Measurements from ENCODE around the gene TPO. TPM values are rescaled to one million over a fixed set of nuclear protein-coding genes. Genes with fewer than 3 reads are reported as not detected.
"Not testable (repeated sequence)": the region's sequence is repeated elsewhere in the genome, so short reads cannot be mapped to it uniquely, and the experiment has no call there.

Gene TPO
- not detected for polyA plus RNA-seq

DNA sequence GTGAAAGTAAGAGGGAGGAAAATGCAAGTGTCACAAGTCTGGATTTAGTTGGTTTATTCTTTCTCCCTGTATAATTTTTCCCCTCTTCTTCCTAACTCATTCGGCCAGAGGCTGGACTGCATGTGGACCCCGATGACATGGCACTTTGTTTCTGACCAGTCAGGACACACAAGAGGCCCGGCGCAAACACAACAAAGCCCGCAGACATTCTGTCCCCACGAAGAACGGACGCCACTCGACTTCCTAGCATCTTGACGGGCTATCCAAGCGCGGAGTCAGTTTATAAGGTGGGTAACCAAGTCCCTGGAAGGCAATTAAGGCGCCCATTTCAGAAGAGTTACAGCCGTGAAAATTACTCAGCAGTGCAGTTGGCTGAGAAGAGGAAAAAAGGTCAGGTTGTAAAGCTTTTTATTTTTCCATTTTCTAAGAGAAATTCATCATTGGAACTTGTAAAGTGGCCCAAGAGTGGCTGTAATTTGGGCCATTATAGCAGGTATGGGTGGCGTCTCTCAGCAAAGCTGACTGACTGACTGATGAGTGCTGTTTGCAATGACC lies at the start of gene TPO:
TSS of gene TPO (plus strand) at position 308 of the 555 bp plus-strand sequence. CDS start 946 bp downstream, outside the sequence.
- Mint-ChIP-seq H3K36me3 (no peaks in the 10 kb centered on the region), H3K4me1 (no peaks in the 10 kb centered on the region), H3K4me3 (no peak within 1 kb of the TSS), H3K27ac (no peak within 1 kb of the TSS), H3K9me3 (peaks cover 0 to 2% (median 0%) of the 10 kb centered on the region in 6 donors), H3K27me3 (ENCODE audit: low read depth in 3 of 3) (peaks cover 0 to 6% (median 2%) of the 10 kb centered on the region in 3 donors)
- DNase-seq, result no peak

DNA sequence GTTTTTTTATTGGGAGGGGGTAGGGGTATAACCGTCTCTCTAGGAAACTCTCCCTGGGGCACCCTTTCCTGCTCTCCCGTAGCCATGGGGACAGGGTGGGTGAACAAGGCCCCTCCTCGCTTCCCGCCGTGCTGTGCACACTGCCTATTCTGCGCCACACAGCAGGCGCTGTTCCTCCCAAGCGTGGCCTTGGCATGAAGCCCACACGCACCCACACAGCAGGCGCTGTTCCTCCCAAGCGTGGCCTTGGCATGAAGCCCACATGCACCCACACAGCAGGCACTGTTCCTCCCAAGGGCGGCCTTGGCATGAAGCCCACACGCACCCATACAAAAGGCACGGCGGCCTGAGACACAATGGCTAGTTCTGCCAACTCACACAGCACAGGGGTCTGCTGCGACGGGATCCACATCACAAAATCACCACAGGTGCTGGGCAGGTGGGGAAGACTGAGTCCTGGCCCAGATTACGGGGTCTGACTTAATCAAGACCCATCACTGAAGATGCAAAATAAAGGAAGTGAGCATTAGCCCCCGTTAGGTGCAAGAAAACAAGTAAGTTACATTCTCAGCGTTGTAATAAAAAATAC lies 46.6 kb upstream of the TPO start:
- Mint-ChIP-seq H3K4me1 (no peaks in the 10 kb centered on the region), H3K27me3 (ENCODE audit: low read depth in 3 of 3) (peaks cover 0 to 5% (median 2%) of the 10 kb centered on the region in 3 donors), H3K9me3 (no peaks in the 10 kb centered on the region), H3K27ac (no peak overlapping the region), H3K36me3 (no peaks in the 10 kb centered on the region), H3K4me3 (no peak overlapping the region)
- no peak for DNase-seq

GRCh38 chr2:1367601-1368000 lies 45.7 kb upstream of the TPO start:
- Mint-ChIP-seq H3K27ac (no peak overlapping the region), H3K27me3 (ENCODE audit: low read depth in 3 of 3) (peaks cover 0 to 7% (median 2%) of the 10 kb centered on the region in 3 donors), H3K9me3 (no peaks in the 10 kb centered on the region), H3K4me1 (no peaks in the 10 kb centered on the region), H3K4me3 (no peak overlapping the region), H3K36me3 (no peaks in the 10 kb centered on the region)
- no peak for DNase-seq

DNA sequence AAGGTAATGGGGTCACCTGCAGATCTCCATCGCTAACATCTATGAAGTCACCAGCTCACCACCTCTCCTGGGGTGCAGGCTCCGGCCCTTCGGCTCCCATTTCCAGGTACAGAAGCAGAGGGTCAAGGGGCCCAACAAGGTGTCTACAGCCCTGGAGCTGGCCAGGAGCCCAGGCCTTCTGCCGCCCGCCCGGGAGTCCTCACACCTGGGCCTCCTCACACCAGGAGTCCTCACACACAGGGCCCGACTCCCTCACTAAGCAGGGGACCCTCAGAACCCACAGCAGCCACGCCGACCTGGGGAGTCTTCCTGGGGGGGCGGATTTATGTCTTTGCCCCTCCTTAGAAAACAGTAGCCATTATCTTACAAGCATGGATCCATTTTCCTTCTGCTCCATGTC lies 43.4 kb upstream of the TPO start:
- H3K4me1 Mint-ChIP-seq, result no peaks in the 10 kb centered on the region
- H3K4me3 Mint-ChIP-seq, result no peak overlapping the region
- H3K9me3 Mint-ChIP-seq, result no peaks in the 10 kb centered on the region
- no peak for DNase-seq
- peaks cover 0 to 7% (median 1%) of the 10 kb centered on the region in 3 donors for H3K27me3 Mint-ChIP-seq (ENCODE audit: low read depth in 3 of 3)
- no peaks in the 10 kb centered on the region for H3K36me3 Mint-ChIP-seq
- H3K27ac Mint-ChIP-seq, result no peak overlapping the region

DNA sequence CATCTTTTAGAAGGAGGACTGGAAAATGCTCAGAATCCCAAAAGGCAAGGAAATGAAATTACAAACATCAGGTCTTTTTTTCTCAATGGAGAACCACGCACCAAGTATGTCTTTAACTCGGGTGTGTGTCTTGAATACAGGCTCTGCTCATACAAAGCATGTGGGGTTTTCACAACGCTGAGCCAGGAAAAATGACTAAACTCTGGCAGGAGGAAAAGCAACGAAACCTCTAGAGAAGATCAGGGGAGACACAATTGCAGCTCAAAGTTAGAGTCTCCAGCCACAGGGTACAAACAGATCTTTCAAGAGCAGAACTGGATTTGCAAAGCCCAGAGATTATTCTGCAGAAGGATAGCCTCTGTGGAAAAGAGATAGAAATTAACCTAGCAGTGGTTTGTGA lies 42.8 kb upstream of the TPO start:
- Mint-ChIP-seq H3K27ac (no peak overlapping the region), H3K4me1 (no peaks in the 10 kb centered on the region), H3K9me3 (no peaks in the 10 kb centered on the region), H3K36me3 (no peaks in the 10 kb centered on the region), H3K27me3 (ENCODE audit: low read depth in 3 of 3) (peaks cover 1 to 5% (median 1%) of the 10 kb centered on the region in 3 donors), H3K4me3 (no peak overlapping the region)
- DNase-seq, result no peak

- Mint-ChIP-seq H3K4me3 (no peak overlapping the region), H3K9me3 (no peaks in the 10 kb centered on the region), H3K27me3 (ENCODE audit: low read depth in 3 of 3) (peaks cover 1 to 4% (median 3%) of the 10 kb centered on the region in 3 donors), H3K36me3 (no peaks in the 10 kb centered on the region), H3K4me1 (no peaks in the 10 kb centered on the region), H3K27ac (no peak overlapping the region)
- DNase-seq, result no peak
Observed at GRCh38 chr2:1371082-1371481, 42.2 kb upstream of the TPO start.

DNA sequence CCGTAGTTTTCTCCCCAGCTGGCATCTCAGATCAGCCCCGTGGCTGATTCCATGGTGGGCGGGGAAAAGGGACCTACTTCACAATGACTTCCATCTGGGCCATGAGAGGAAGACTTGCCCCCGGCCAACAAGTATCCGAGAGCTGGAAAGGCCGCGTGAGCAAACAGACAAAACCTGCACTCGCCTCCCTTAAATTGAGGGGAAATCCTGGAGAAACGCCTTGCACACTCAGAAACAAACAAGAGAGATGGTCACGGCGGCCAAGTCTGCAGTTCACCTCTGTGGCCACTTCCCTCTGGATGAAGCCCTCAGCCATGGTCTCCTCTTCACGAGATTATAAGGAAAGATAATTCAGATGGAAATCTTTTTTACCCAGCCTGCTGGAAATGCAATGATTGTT lies 39.4 kb upstream of the TPO start:
- no peak overlapping the region for H3K27ac Mint-ChIP-seq
- DNase-seq, result no peak
- H3K4me1 Mint-ChIP-seq, result no peaks in the 10 kb centered on the region
- H3K27me3 Mint-ChIP-seq (ENCODE audit: low read depth in 3 of 3), result peaks cover 1 to 3% (median 2%) of the 10 kb centered on the region in 3 donors
- H3K9me3 Mint-ChIP-seq, result no peaks in the 10 kb centered on the region
- H3K4me3 Mint-ChIP-seq, result no peak overlapping the region
- no peaks in the 10 kb centered on the region for H3K36me3 Mint-ChIP-seq

DNA sequence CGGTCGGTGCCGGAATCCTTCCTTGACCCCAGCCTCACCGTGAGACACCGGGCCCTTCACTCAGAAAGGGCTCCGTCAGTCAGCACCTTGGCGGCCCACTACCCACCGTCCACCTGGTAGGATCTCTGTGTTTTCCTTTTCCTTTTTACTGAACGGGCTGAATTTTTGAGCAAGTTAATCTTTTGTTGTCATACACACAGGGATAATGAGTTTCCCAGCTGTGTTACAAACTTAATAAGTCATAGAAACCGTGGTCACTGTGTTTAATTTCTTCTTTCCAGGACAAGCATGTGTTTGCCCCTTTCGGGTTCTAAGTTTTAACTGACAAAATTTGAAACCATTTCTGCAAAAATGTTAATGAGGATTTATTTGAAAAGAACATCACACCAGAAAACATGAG lies 39.0 kb upstream of the TPO start:
- H3K27me3 Mint-ChIP-seq (ENCODE audit: low read depth in 3 of 3), result peaks cover 2 to 4% (median 3%) of the 10 kb centered on the region in 3 donors
- H3K9me3 Mint-ChIP-seq, result no peaks in the 10 kb centered on the region
- no peaks in the 10 kb centered on the region for H3K36me3 Mint-ChIP-seq
- no peak for DNase-seq
- no peak overlapping the region for H3K4me3 Mint-ChIP-seq
- H3K4me1 Mint-ChIP-seq, result no peaks in the 10 kb centered on the region
- H3K27ac Mint-ChIP-seq, result no peak overlapping the region

GRCh38 chr2:1375794-1376193 lies 37.5 kb upstream of the TPO start:
- no peaks in the 10 kb centered on the region for H3K4me1 Mint-ChIP-seq
- no peaks in the 10 kb centered on the region for H3K9me3 Mint-ChIP-seq
- H3K27ac Mint-ChIP-seq, result no peak overlapping the region
- no peaks in the 10 kb centered on the region for H3K36me3 Mint-ChIP-seq
- peaks cover 3 to 4% (median 3%) of the 10 kb centered on the region in 3 donors for H3K27me3 Mint-ChIP-seq (ENCODE audit: low read depth in 3 of 3)
- H3K4me3 Mint-ChIP-seq, result no peak overlapping the region
- DNase-seq, result no peak

DNA sequence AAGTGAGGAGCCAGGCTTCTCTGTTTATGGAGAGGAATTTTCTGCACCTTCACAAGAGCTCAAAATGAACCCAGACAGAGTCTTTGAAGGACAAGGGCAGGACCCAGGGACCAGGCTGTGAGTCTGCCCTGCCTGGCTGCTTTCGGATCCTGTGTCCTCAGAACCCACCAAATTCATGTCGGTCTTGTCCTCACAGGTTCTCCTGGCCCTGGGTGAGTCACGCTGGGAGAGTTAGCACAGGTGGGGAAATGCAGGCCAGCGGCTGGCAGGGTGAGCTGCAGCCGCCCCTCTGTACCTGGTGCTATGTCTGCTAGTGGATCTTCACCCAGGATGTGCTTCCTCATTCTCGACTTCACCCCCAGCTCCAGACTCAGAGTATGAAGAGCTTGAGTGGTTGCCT lies 35.8 kb upstream of the TPO start:
- H3K4me3 Mint-ChIP-seq, result no peak overlapping the region
- H3K4me1 Mint-ChIP-seq, result no peaks in the 10 kb centered on the region
- DNase-seq, result no peak
- no peak overlapping the region for H3K27ac Mint-ChIP-seq
- peaks cover 2 to 4% (median 3%) of the 10 kb centered on the region in 3 donors for H3K27me3 Mint-ChIP-seq (ENCODE audit: low read depth in 3 of 3)
- H3K9me3 Mint-ChIP-seq, result no peaks in the 10 kb centered on the region
- no peaks in the 10 kb centered on the region for H3K36me3 Mint-ChIP-seq

DNA sequence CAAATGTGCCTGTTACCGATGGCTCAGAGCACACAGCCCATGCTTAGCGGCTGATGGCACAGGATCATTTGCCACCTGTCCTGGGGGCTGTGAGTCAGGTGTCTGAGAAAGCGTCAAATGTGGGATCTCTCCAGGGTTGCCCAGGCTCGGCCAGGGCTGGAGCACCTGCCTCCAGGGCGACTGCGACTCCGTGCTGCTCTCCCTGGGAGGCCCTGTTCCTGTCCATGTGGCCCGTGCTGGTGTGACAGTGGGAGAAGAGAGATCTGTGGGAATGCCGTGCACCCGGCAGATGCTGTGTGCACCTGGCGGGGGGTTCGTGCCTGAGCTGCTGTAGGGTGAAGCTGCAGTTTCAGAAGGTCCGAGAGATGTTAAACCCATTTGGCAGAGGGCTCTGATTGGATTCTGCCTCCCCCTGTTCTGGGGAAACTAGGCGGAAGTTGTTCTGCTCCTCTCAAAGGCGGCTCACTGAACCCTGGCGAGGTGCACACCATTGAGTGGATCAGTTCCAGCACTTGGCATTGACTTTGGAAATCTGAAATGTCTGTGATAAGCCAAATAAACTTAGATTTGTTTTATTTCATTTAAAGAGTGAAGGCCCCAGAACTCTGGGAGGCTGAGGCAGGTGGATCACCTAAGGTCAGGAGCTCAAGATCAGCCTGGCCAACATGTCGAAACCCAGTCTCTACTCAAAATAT lies 34.7 kb upstream of the TPO start:
- H3K27me3 Mint-ChIP-seq (ENCODE audit: low read depth in 3 of 3), result peaks cover 2 to 4% (median 3%) of the 10 kb centered on the region in 3 donors
- no peaks in the 10 kb centered on the region for H3K9me3 Mint-ChIP-seq
- DNase-seq, result no peak
- H3K27ac Mint-ChIP-seq, result no peak overlapping the region
- H3K4me3 Mint-ChIP-seq, result no peak overlapping the region
- H3K4me1 Mint-ChIP-seq, result no peaks in the 10 kb centered on the region
- H3K36me3 Mint-ChIP-seq, result no peaks in the 10 kb centered on the region

DNA sequence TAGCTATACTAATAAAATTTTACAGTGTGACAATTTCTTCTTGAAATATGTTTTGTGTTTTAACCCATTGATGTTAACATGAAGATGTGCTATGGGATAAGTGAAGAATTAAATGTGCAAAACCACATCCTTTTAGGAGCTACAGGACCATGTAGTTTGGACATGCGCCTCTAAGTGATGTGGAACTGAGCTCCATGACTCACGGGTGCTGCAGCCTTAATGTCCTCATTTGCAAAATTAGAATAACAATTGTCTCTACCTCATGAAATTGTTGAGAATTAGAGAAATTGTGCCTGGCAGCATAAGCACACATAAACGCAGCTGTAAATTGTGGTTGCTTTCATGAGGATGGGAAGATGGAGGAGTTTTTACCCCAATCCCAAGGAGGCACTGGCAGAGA lies 31.6 kb upstream of the TPO start:
- H3K27me3 Mint-ChIP-seq (ENCODE audit: low read depth in 3 of 3), result peaks cover 0 to 4% (median 2%) of the 10 kb centered on the region in 3 donors
- H3K4me1 Mint-ChIP-seq, result no peaks in the 10 kb centered on the region
- H3K4me3 Mint-ChIP-seq, result no peak overlapping the region
- no peaks in the 10 kb centered on the region for H3K9me3 Mint-ChIP-seq
- no peak for DNase-seq
- H3K27ac Mint-ChIP-seq, result no peak overlapping the region
- H3K36me3 Mint-ChIP-seq, result no peaks in the 10 kb centered on the region

DNA sequence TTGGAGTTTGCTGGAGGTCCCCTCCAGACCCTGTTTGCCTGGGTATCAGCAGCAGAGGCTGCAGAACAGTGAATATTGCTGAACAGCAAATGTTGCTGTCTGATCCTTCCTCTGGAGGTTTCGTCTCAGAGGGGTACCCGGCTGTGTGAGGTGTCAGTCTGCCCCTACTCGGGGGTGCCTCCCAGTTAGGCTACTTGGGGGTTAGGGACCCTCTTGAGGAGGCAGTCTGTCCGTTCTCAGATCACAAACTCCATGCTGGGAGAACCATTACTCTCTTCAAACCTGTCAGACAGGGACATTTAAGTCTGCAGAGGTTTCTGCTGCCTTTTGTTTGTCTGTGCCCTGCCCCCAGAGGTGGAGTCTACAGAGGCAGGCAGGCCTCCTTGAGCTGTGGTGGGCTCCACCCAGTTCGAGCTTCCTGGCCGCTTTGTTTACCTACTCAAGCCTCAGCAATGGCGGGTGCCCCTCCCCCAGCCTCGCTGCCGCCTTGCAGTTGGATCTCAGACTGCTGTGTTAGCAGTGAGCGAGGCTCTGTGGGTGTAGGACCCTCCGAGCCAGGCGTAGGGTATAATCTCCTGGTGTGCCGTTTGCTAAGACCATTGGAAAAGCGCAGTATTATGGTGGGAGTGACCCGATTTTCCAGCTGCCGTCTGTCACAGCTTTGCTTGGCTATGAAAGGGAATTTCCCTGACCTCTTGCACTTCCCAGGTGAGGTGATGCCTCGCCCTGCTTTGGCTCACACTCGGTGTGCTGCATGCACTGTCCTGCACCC lies 25.1 kb upstream of the TPO start:
- not testable (repeated sequence) for H3K9me3 Mint-ChIP-seq, H3K4me3 Mint-ChIP-seq, H3K36me3 Mint-ChIP-seq, H3K27ac Mint-ChIP-seq, H3K4me1 Mint-ChIP-seq, DNase-seq
- peaks cover 4 to 15% (median 7%) of the 10 kb centered on the region in 3 donors for H3K27me3 Mint-ChIP-seq (ENCODE audit: low read depth in 3 of 3)

GRCh38 chr2:1390118-1390517 lies 23.1 kb upstream of the TPO start:
- H3K27me3 Mint-ChIP-seq (ENCODE audit: low read depth in 3 of 3), result peaks cover 4 to 18% (median 7%) of the 10 kb centered on the region in 3 donors
- H3K4me1 Mint-ChIP-seq, H3K36me3 Mint-ChIP-seq, H3K27ac Mint-ChIP-seq, H3K9me3 Mint-ChIP-seq, H3K4me3 Mint-ChIP-seq, DNase-seq: not testable (repeated sequence)
